IMR-90 (cell line): Measurements from ENCODE around the gene TBC1D9B. TPM values are rescaled to one million over a fixed set of nuclear protein-coding genes. Genes with fewer than 3 reads are reported as not detected.
A peak's percentile ranks its signal among the peaks of the same experiment; 100 is the strongest.

Experiments
- ATAC-seq: fragments of 200-7000 bp; cut with Tn5 transposase; 2 replicates; pipeline ENCODE4 v1.9.1; 2020; ENCODE audit warnings: low read depth, mild to moderate bottlenecking, moderate library complexity
- BruUV-seq: library from RNA; stranded (reverse); fragments of 400-500 nt; replicated peaks from 2 replicates; lab custom pipeline; 2021; lab: Mats Ljungman, UMichigan
- CTCF ChIA-PET: fragments of 300-600 bp; formaldehyde crosslinking; extraction: SDS; loops from one replicate; lab custom pipeline; 2021; ENCODE audit warnings: antibody characterized with exemption; lab: Yijun Ruan, JAX
- POLR2A ChIA-PET: fragments of 300-600 bp; sonication (Branson Sonifier 250); formaldehyde crosslinking; loops from one replicate; lab custom pipeline; 2022; ENCODE audit warnings: antibody characterized with exemption; ENCODE audit not compliant: unreplicated experiment; lab: Charles Lee
- DNase-seq: peaks from one replicate; pipeline ENCODE4 v3.0.0; 2013
- H2AFZ ChIP-seq: replicated peaks from 2 replicates; pipeline ENCODE3; 2013; ENCODE audit warnings: low read length, mild to moderate bottlenecking; ENCODE audit not compliant: poor library complexity
- H2AK5ac ChIP-seq: 2 replicates; pipeline ENCODE4 v1.6.1; 2013; ENCODE audit warnings: low read depth, low read length, inconsistent platforms
- H2AK9ac ChIP-seq: replicated peaks from 2 replicates; pipeline ENCODE3; 2013; ENCODE audit warnings: mild to moderate bottlenecking, low read depth, low read length, moderate library complexity; ENCODE audit not compliant: poor library complexity
- H2BK120ac ChIP-seq: 2 replicates; pipeline ENCODE4 v1.6.1; 2013; ENCODE audit warnings: low read depth, low read length, inconsistent platforms
- H2BK15ac ChIP-seq: 3 replicates; pipeline ENCODE4 v1.6.1; 2013; ENCODE audit warnings: low read depth, low read length, inconsistent platforms
- H2BK20ac ChIP-seq: 2 replicates; pipeline ENCODE4 v1.6.1; 2013; ENCODE audit warnings: low read depth, mild to moderate bottlenecking, inconsistent platforms, low read length, moderate library complexity
- H2BK5ac ChIP-seq: 2 replicates; pipeline ENCODE4 v1.6.1; 2013; ENCODE audit warnings: mild to moderate bottlenecking, low read depth, low read length, inconsistent platforms; ENCODE audit not compliant: poor library complexity, severe bottlenecking
- H3K14ac ChIP-seq: replicated peaks from 2 replicates; pipeline ENCODE4 v1.6.1; 2013; ENCODE audit warnings: low read depth, low read length, inconsistent platforms
- H3K18ac ChIP-seq: 2 replicates; pipeline ENCODE4 v1.6.1; 2013; ENCODE audit warnings: low read depth, low read length, control low read depth
- H3K23ac ChIP-seq: 2 replicates; pipeline ENCODE4 v1.6.1; 2013; ENCODE audit warnings: low read depth, low read length, inconsistent platforms
- H3K27ac ChIP-seq: 2 replicates; pipeline ENCODE4 v1.5.1; 2013; ENCODE audit warnings: mild to moderate bottlenecking, control low read depth, low read length; ENCODE audit not compliant: insufficient read depth
- H3K27me3 ChIP-seq: 2 replicates; pipeline ENCODE4 v1.6.1; 2013; ENCODE audit warnings: low read length; ENCODE audit not compliant: control insufficient read depth, insufficient read depth
- H3K36me3 ChIP-seq: 2 replicates; pipeline ENCODE4 v1.6.1; 2013; ENCODE audit warnings: low read length, mixed read lengths; ENCODE audit not compliant: control insufficient read depth, insufficient read depth
- H3K4ac ChIP-seq: 2 replicates; pipeline ENCODE4 v1.6.1; 2013; ENCODE audit warnings: low read depth, low read length, inconsistent platforms
- H3K4me1 ChIP-seq: 2 replicates; pipeline ENCODE4 v1.6.1; 2013; ENCODE audit warnings: low read length, mixed read lengths; ENCODE audit not compliant: control insufficient read depth, insufficient read depth
- H3K4me2 ChIP-seq: 2 replicates; pipeline ENCODE4 v1.6.1; 2013; ENCODE audit warnings: low read depth, mild to moderate bottlenecking, control low read depth, low read length, moderate library complexity
- H3K4me3 ChIP-seq: 2 replicates; pipeline ENCODE4 v1.5.1; 2013; ENCODE audit warnings: low read depth, mild to moderate bottlenecking, control low read depth, low read length, moderate library complexity; ENCODE audit not compliant: insufficient read depth
- H3K56ac ChIP-seq: 2 replicates; pipeline ENCODE4 v1.6.1; 2013; ENCODE audit warnings: low read length, inconsistent platforms; ENCODE audit not compliant: insufficient read depth; ENCODE audit errors: extremely low read depth
- H3K79me1 ChIP-seq, 2 experiments: 2 replicates each; pipeline ENCODE4 v1.6.1; 2013; ENCODE audit warnings: low read length in 2 of 2, inconsistent platforms in 1 of 2, low read depth in 1 of 2
- H3K9ac ChIP-seq: 2 replicates; pipeline ENCODE4 v1.6.1; 2013; ENCODE audit warnings: low read depth, low read length, control low read depth
- H3K9me1 ChIP-seq: 2 replicates; pipeline ENCODE4 v1.6.1; 2013; ENCODE audit warnings: low read length, inconsistent platforms; ENCODE audit not compliant: insufficient read depth
- H3K9me3 ChIP-seq: 2 replicates; pipeline ENCODE4 v1.6.1; 2013; ENCODE audit warnings: low read length; ENCODE audit not compliant: control insufficient read depth, insufficient read depth
- H4K20me1 ChIP-seq: 2 replicates; pipeline ENCODE4 v1.6.1; 2013; ENCODE audit warnings: low read length, inconsistent platforms; ENCODE audit not compliant: insufficient read depth
- H4K5ac ChIP-seq: 2 replicates; pipeline ENCODE4 v1.6.1; 2013; ENCODE audit warnings: mild to moderate bottlenecking, low read depth, low read length, control low read depth
- H4K8ac ChIP-seq, 2 experiments: 2 replicates each; pipeline ENCODE4 v1.6.1; 2013; ENCODE audit warnings: low read depth in 2 of 2, low read length in 2 of 2, control low read depth in 1 of 2, inconsistent platforms in 1 of 2
- H4K91ac ChIP-seq: 2 replicates; pipeline ENCODE4 v1.6.1; 2013; ENCODE audit warnings: low read depth, low read length, inconsistent platforms; ENCODE audit not compliant: insufficient read depth
- CEBPB ChIP-seq: IDR thresholded peaks from 2 replicates; pipeline ENCODE4 v1.6.1; 2012; ENCODE audit warnings: low read depth, low read length, improper control_type of control experiment
- MAFK ChIP-seq: IDR thresholded peaks from 2 replicates; pipeline ENCODE4 v1.6.1; 2012; ENCODE audit warnings: low read depth, low read length, improper control_type of control experiment
- WGBS, 2 experiments: methylation state at CpG; one replicate each; pipeline versions ENCODE4 v1.1.5 to v1.1.7; 2013; ENCODE audit warnings: missing lambda C conversion rate in 2 of 2; ENCODE audit not compliant: insufficient read length in 1 of 2; ENCODE audit errors: extremely low coverage in 2 of 2; 5-methylcytosine and 5-hydroxymethylcytosine counted together
- dilution Hi-C: fragments of 300-500 bp; cut with HindIII; formaldehyde crosslinking; loops from one replicate; pipeline ENCODE4 v1.14.3; 2018; ENCODE audit warnings: low sequenced_read_pairs; ENCODE audit not compliant: unreplicated experiment
- in situ Hi-C: fragments of 300-500 bp; cut with MboI; formaldehyde crosslinking; loops from 3 replicates; pipeline ENCODE4 v1.14.3; 2019; ENCODE audit warnings: low sequenced_read_pairs, inconsistent platforms, mixed read lengths
- intact Hi-C: fragments of 100-400 bp; cut with micrococcal nuclease; formaldehyde crosslinking; loops from 2 replicates; pipeline ENCODE4 v1.10.0; 2022
- polyA plus RNA-seq, 3 experiments: library from polyadenylated mRNA; depleted of rRNA; stranded (reverse); fragments of >200 nt; gene quantifications; 2 replicates each; pipeline ENCODE4 v1.2.3, GENCODE V29; 2012; ENCODE audit warnings: low replicate concordance in 1 of 3
- total RNA-seq: library from RNA; depleted of rRNA; stranded (reverse); fragments of >200 nt; gene quantifications from 2 replicates; pipeline ENCODE4 v1.2.3, GENCODE V29; 2012

TBC1D9B gene
- total and polyA plus RNA-seq, 2 of the 4 experiments (the other 2 are of a cell fraction) = 58.6 to 78.1 TPM

- POLR2A ChIA-PET = no interaction called here
- no peaks in the 10 kb centered on the region for H4K20me1 ChIP-seq
- H3K9me1 ChIP-seq = no peaks in the 10 kb centered on the region
- no peak overlapping the region for H3K27ac ChIP-seq
- no peak overlapping the region for H3K18ac ChIP-seq
- H4K91ac ChIP-seq = no peak overlapping the region
- no peaks in the 10 kb centered on the region for H3K36me3 ChIP-seq
- H3K4me3 ChIP-seq = no peak overlapping the region
- H4K5ac ChIP-seq = no peak overlapping the region
- no TSS peak for BruUV-seq
- CTCF ChIA-PET = no interaction called here
- no peaks in the 10 kb centered on the region for H3K9me3 ChIP-seq
- H2AK5ac ChIP-seq = no peak overlapping the region
- no peak overlapping the region for H3K56ac ChIP-seq
- H2BK15ac ChIP-seq = no peak overlapping the region
- H3K79me1 ChIP-seq = no peaks in the 10 kb centered on the region
- no peak for ATAC-seq
- intact Hi-C loops (no loop called here), in situ Hi-C loops (no loop called here), dilution Hi-C loops (no loop called here)
- no peak overlapping the region for H3K9ac ChIP-seq
- TF ChIP-seq CEBPB = 0 out of 2 replicates have a peak, but pooled peaks have one; percentile 17
- TF ChIP-seq MAFK = no peak
- no peak overlapping the region for H2AK9ac ChIP-seq
- no peak overlapping the region for H3K4me2 ChIP-seq
- no peaks in the 10 kb centered on the region for H3K4me1 ChIP-seq
- no peak overlapping the region for H2BK120ac ChIP-seq
- H2BK20ac ChIP-seq = no peak overlapping the region
- H2AFZ ChIP-seq = no peak overlapping the region
- no peak overlapping the region for H4K8ac ChIP-seq
- H3K27me3 ChIP-seq = no peaks in the 10 kb centered on the region
- H3K4ac ChIP-seq = no peak overlapping the region
- no peak overlapping the region for H3K14ac ChIP-seq
- no peak overlapping the region for H3K23ac ChIP-seq
- H2BK5ac ChIP-seq = no peak overlapping the region
- no peak for DNase-seq
- WGBS, 2 experiments = 100% methylated on average over 1 of the region's 7 CpGs; no CpG with 5 or more reads in 1 of the 2 experiments
Observed at GRCh38 chr5:179927824-179928223, 20.1 kb upstream of the TBC1D9B start.
